AG09309 (cell line): Measurements from ENCODE around the gene PPOX.

Source experiments
- DNase-seq: peaks from one replicate; pipeline ENCODE4 v3.0.0-alpha.2; 2010; ENCODE audit warnings: low read depth
- H3K4me3 ChIP-seq: 2 replicates; pipeline ENCODE4 v1.5.1; 2011; ENCODE audit warnings: mild to moderate bottlenecking, low read depth, low read length, moderate library complexity; ENCODE audit not compliant: control insufficient read depth
- TF ChIP-seq, protein P1 (sequence below): IDR thresholded peaks from 2 replicates; pipeline ENCODE4 v1.5.1; 2011; ENCODE audit warnings: mild to moderate bottlenecking, low read depth, low read length, inconsistent platforms; ENCODE audit not compliant: insufficient read depth, control insufficient read depth; ENCODE audit errors: missing control alignments

The PPOX gene

DNA sequence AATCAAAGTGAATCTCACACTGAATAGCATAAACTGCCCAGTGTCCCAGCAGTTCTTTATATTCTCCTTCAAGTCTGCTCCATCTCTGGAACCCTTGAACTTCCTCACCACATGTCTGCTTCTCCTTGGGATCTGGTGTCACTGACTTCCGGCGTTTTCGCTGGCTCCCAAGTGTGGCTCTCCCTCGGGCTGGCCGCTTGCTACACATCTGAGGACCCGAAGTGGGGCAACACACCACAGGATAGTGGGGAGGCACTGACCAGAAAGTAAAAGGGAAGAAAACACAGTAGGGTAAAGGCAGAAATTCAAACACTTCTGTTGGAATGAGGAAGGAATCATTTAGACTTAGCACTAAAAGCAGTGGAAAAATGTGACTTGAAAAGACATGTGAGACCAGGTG lies 43.3 kb upstream of the PPOX start:
- H3K4me3 ChIP-seq: no peak overlapping the region
- TF ChIP-seq, protein P1, sequence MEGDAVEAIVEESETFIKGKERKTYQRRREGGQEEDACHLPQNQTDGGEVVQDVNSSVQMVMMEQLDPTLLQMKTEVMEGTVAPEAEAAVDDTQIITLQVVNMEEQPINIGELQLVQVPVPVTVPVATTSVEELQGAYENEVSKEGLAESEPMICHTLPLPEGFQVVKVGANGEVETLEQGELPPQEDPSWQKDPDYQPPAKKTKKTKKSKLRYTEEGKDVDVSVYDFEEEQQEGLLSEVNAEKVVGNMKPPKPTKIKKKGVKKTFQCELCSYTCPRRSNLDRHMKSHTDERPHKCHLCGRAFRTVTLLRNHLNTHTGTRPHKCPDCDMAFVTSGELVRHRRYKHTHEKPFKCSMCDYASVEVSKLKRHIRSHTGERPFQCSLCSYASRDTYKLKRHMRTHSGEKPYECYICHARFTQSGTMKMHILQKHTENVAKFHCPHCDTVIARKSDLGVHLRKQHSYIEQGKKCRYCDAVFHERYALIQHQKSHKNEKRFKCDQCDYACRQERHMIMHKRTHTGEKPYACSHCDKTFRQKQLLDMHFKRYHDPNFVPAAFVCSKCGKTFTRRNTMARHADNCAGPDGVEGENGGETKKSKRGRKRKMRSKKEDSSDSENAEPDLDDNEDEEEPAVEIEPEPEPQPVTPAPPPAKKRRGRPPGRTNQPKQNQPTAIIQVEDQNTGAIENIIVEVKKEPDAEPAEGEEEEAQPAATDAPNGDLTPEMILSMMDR: no peak
- DNase-seq: no peak

DNA sequence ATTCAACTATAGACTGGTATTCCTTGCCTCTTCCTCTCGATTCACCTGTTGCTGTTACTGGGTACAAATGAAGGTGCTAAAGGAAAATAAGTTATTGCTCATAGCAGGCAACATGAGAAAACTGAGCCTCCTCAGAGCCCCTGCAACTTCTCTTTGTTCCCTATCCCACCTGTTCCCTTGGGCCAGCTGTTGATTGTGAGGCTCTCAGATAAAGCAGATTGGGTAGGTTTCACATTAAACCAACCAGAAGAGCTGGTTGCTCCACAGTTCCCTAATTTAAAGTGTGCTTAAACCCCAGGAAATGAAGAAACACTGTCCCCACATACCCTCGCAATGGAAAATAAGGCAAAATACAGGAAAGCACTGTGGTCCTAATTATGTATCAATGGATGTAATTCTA lies 38.6 kb upstream of the PPOX start:
- no peak for DNase-seq
- no peak overlapping the region for H3K4me3 ChIP-seq
- TF ChIP-seq, protein P1: no peak

DNA sequence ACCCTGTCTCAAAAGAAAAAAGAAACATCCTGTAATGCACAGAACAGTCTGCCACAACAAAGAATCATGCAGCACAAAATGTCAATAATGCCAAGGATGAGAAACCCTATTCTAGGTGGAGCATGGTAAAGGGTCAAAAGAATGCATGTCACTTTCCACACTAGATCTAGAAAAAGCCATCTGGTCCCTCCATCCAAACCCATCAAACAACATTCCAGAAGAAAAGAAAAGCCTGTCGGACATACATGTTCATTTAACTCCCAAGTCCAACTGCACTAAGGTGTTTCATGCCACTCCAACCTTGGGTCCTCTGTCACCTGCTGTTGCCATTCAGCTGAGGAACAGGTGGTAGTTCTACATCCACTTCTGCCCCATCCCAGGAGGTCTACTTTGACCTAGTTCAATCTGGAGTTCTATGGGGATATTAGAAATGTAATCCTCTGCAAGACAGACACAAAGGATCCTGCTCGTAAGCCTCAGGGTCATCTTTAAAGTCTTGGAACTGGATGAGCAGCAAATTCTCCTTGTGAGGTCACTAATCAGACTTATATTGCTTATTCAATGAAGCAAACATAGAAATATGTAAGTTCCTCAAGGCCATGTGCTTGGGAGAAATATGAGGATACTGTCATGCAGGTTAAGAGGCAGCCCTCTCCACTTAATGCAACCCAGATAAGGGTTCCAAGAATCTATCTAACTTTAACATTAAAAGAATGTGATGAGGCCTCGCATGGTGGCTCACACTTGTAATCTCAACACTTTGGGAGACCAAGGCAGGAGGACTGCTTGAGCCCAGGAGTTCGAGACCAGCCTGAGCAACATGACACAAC lies 37.4 kb upstream of the PPOX start:
- no peak overlapping the region for H3K4me3 ChIP-seq
- DNase-seq: no peak
- TF ChIP-seq, protein P1: no peak

DNA sequence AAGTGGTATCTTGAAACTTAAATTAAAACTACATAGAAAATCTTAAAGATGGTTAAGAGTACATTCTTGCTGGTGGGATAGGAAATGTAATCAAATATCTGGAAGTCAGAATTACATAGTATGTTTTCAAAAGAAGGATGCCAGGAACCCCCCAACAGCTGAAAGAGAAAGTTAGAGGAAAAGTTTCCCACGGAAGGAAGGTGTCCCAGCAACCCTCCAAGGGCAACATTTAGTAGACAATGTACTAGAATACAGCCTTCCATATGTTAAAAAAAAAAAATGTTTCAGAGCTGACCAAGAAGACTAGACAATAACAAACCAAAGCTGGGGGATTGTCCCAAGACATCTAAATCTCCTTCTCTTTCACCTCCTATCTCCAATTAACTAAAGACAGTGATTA lies 36.0 kb upstream of the PPOX start:
- no peak overlapping the region for H3K4me3 ChIP-seq
- TF ChIP-seq, protein P1: no peak
- no peak for DNase-seq

DNA sequence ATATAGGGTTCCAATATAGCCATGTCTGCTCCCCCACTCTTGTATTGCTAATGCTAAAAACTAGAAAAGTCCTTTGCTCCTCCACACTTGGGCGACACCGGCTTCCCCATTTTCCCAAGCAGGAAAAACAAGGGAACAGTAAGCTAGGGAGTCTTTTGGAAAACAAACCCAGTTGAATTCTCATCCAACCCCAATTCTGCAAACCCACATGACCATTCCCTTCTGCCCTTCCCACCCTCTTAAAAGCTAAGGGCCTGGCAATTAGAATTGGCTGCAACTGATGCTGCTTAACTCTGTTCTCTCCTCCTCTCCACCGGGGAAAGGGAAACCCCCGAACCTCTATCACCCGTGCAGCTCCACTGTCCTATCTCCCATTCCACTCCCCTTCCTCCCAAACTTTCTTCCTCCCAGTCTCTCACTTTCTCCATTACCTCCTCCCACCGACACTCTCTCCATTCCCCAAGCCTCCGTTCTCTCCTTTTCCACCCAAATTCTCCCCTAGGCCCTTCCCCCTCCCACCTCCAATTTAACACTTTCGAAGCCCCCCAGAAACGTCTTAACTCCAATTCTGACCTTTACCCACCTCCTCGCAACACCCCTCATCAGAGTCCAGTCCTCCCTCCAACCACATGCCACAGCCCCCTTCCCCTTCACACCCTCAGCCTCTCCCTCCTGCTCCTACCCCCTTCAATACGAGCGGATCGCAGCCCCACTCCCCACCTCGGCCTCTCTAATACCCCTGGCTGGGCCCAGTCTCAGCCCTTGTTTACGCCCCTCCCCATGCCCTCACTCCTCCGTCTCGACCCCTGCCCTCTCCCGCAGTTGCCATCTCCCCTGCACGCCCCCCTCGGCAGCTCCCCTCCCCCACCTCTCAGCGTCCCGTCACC lies 34.5 kb upstream of the PPOX start:
- peak overlapping the region; percentile 63 for H3K4me3 ChIP-seq
- no peak for DNase-seq
- TF ChIP-seq, protein P1: no peak

DNA sequence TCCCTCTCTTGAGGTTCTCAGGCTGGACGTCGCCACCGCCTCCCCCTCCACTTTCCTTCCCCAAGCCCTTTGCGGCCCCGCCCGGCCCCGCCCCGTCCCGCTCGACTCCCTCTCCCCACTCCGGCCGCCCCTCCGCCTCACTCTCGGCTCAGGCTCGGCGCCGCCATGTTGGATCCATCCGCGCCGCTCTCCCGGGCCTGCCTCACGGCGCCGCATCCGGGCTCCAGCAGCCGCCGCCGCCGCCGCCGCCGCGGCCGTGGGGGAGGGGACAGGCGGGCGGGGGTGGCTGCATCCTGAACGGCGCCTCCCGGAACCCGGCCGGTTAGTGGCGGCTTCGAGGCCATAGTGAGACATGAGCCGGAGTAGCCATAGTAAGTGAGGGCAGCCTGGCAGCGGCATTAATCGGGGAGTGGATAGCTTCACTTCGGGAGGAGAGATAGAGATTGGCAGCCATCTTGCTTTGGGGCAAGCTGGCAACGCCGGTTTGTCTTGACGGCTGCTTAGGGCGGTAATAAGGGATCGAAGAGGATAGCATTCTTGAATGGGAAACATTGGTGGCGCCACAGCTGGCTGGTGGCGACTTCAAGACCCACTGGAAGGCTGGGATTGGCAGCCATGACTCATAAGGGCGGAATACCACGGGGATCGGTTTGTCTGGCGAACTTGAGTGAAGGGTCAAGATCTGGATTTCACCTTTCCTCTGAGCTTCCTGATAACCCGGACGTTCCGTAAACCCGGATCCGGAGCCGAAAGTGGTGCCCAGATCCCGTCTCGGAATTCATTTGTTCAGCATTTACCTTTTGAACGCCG lies 33.6 kb upstream of the PPOX start, which contains the start of gene DEDD:
DEDD (minus strand) TSS at position 258 of the 810 bp plus-strand sequence. CDS start 8,205 bp downstream, outside the sequence.
- peak within 1 kb of the TSS; percentile 63 for H3K4me3 ChIP-seq
- TF ChIP-seq, protein P1: peak; percentile 2
- peak; percentile 90 for DNase-seq
